Measurements from ENCODE around the gene ZNF316.
"Not testable (repeated sequence)": the region's sequence is repeated elsewhere in the genome, so short reads cannot be mapped to it uniquely, and the experiment has no call there.

The ZNF316 gene

DNA sequence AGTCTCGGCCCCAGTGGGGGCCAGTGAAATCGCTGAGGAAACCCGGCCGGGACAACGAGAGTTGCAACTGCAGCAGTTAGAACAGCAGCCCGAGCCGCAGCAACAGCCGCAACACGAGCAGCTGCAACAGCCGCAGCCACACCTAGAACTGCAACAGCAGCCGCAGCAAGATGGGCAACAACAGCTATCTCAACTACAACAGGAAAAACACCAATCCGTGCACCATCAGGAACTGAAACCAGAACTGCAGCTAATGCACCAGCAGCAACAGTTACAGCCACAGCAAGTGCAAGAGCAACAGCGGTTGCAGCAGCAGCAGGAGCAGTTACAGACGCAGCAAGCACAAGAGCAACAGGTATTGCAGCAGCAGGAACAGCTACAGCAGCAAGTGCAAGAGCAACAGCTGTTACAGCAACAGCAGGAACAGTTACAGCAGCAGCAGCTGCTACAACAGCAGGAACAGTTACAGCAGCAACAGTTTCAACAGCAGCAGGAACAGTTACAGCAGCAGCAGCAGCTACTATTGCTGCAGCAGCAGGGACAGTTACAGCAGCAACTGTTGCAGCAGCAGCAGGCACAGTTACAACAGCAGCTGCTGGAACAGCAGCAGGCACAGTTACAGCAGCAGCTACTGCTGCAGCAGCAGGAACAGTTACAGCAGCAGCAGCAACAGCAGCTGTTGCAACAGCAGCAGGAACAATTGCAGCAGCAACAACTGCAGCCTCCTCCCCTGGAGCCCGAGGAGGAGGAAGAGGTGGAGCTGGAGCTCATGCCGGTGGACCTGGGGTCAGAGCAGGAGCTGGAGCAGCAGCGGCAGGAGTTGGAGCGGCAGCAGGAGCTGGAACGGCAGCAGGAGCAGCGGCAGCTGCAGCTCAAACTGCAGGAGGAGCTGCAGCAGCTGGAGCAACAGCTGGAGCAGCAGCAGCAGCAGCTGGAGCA lies 15.7 kb upstream of the ZNF316 start:
- no peak for DNase-seq (ENCODE audit: low read depth in 3 of 3)

DNA sequence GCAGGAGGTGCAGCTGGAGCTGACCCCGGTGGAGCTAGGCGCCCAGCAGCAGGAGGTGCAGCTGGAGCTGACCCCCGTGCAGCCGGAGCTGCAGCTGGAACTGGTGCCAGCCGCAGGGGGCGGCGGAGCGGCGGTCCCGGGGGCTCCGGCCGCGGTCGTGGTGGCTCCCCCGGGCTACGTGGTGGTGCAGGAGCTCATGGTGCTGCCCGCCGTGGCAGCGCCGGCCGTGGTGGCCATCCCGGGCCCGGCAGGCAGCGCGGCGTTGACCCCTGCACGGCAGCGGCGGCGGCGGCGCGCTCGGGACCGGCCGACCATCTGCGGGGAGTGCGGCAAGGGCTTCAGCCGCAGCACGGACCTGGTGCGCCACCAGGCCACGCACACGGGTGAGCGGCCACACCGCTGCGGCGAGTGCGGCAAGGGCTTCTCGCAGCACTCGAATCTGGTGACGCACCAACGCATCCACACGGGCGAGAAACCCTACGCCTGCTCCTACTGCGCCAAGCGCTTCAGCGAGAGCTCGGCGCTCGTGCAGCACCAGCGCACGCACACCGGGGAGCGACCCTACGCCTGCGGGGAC lies 14.9 kb upstream of the ZNF316 start:
- DNase-seq (ENCODE audit: low read depth in 3 of 3): no peak

DNA sequence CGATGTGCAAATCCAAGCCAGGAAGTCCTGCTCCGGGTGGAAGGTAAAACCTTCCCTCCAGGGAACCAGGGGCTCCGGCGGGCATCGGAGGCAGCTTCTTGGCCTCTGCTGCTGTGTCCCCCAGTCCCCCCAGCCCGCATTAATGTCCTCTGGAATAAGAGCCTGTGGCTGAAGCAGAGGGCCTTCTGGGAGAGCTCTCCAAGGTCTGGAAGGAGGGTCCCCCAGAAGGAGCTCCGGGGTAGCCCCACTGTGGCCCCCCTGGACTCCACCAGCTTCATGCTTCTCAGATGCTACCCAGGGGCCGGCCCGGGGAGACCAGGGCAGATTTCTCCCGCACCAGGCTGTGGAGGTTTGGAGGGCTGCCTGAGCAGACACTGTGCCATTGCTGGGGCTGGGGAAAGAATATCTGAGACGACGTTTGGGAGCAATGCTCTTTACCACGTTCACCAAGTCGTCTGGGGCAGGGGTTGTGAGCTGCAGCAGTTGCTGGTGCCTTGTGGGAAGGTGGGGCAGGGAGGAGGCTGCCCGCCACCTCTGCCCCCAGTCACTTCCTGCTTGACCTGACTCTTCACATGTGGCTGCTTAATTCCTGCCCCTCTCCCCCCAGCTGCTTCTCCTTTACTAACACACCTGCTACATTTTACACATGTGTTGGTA lies 13.4 kb upstream of the ZNF316 start:
- no peak for DNase-seq (ENCODE audit: low read depth in 3 of 3)

DNA sequence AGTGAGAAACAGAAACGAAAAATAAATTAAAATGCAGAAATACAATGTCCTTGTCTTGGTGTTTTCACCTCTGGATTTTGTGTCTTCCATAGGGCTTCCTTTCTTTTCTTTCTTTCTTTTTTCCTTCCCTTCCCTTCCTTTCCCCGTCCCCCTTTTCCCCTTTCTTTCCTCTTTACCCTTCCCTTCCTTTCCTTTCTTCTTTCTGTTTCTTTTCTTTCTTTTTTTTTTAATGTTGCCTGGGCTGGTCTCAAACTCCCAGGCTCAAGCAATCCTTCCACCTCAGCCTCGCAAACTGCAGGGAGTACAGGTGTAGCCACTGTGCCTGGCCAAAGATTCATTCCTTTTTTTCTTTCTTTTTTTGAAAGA lies 12.9 kb upstream of the ZNF316 start:
- no peak for DNase-seq (ENCODE audit: low read depth in 3 of 3)

DNA sequence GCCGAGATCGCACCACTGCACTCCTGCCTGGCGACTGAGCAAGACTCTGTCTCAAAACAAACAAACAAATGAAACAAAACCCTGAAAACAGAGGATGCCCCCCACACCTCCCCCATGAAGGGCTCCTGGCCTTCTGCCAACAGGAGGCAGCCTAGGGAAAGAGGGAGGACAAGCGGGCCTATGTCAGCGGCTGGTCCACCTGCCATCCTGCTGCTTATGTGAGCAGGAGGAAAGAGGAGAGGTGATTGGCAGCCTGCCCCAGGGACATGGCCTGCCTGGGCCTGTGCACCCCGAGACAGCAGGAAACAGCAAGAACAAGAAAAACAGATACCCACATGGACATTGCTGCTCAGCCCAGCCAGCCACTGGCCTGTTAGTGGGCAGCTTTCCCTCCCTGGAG lies 9.1 kb upstream of the ZNF316 start:
- DNase-seq (ENCODE audit: low read depth in 3 of 3): no peak

DNA sequence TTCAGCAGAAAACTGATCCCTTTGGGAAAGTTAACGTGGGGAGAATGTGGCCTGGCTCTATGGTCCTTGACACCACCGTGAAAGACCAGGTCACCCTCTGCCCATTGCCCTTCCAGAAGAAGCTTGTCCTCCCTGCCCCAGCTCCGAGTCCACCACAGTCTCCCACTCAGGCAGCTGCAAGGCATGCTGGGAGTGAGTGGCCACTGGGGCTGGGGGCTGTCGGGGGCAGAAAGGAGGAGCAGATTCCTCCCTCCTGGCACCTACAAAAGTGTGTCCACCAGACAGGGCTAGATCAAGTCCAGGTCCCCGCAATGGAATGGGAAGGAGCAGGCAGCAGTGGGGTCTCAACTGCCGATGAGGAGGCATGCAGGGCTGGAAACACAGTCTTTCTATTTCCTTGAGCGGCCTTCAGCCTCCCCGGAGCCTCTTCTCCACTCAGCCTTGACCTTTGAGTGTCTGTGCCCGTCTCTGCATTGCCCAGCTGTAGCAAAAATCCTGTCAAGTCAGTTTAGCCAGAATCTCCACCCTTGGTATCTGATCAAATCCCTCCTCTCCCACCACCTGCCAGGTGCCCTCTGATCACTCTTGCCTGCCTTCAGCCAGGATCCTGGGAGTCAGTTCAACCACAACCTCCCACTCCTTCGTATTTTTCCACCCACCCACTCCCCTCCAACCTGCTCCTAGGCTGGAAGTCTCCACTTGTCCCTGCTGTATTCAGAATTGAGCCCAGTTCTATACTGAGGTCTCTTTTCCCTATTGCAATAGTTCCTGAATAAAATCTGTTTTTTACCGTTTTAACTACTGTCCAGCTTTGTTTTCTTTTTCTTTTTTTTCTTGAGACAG lies 6.9 kb upstream of the ZNF316 start:
- no peak for DNase-seq (ENCODE audit: low read depth in 3 of 3)

DNA sequence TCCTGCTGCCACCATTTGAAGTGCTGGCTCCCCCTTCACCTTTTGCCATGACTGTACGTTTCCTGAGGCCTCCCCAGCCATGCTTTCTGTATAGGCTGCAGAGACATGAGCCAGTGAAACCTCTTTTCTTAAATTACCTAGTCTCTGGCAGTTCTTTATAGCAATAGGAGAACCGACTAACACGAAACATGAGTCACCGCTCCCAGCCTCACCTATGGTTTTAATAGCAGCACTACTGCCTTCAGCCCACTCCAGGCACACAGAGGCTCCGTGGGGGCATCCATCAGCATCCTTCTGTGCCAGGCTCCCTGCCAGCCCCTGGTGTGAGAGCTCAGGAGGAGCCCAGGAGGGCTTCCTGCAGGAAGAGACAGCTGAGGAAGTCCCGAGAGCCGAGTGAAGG lies 5.5 kb upstream of the ZNF316 start:
- DNase-seq (ENCODE audit: low read depth in 3 of 3): no peak

DNA sequence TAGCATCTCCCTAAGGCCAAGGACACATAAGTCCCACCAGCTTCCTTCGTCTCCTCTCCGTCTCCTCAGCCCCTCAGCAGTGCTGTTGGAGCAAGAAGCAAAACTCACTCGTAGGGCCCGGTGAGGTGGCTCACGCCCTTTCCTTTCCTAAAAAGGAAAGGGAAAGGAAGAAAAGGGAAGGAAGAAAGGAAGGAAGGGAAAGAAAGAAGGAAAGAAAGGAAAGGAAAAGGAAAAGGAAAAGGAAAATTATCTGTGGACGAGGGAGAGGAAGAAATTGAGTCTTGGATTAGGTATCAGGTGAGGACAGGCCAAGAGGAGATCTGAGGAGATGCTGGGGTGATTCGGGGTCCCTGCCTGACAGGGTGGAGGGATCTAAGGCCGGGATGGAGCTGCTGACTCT lies 3.1 kb upstream of the ZNF316 start:
- DNase-seq (ENCODE audit: low read depth in 3 of 3): no peak

DNA sequence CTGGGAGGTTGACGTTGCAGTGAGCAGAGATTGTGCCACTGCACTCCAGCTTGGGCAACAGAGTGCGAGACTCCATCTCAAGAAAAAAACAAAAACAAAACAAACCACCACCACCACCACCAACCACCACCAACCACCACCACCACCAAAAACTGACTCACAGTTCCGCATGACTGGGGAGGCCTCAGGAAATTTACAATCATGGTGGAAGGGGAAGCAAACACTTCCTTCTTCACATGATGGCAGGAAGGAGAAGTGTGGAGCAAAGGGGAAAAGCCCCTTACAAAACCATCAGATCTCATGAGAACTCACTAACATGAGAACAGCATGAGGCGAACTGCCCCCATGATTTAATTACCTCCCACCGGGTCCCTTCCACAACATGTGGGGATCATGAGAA lies 2.1 kb upstream of the ZNF316 start:
- DNase-seq (ENCODE audit: low read depth in 3 of 3): not testable (repeated sequence)

DNA sequence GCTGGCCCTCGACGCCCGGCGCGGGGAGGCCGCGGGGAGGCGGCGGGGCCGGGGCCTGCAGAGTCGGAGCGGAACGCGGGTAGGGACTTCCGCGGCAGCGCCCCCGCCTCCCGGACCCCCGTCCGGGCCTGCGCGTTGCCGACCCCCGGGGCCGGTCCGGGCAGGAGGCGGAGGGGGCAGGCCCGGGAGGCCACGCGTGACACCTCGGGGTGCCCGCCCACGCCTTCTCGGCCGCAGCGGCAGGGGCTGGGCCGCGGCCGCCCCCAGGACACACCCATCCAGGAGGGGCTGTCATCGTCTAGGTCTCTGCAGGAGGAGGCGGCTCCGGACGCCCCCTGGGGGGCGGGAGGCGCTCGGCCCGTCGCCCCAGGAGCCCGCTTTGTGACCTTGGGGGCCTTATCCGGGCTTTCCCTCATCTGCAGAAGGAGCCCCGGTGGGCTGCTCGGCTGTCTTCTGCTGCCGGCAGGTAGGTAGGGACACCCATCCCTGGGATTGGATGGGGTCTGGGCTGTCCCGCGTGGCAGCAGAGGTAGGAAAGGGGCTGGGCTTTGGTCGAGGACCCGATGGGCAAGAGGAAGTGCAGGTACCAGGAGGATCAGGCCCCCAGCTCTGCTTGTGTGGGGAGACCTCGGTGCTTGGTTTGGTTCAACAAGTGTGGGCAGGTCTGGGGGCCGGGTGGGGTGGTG lies 569 bp downstream of the ZNF316 start:
- peak in 2 of 3 experiments; percentile 17 to 34 for DNase-seq (ENCODE audit: low read depth in 3 of 3)

DNA sequence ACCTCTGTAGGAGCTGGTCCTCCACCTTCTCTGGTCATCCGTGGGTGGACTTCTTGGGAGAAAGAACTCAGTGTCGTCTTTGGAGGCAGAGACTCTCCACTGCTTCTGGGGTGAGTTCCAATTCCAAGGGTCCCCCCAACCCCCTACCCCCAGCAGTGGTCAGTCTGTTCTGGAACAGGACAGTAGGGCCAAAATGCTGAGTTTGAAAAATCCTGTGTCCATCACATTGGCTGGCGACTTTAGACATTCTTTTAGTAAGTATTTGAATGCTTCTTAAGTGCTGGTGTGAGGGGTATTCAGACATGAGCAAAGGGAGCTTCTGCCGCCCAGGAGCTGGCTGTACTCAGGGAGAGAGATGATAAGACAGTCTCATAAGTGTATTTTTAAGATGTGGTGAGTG lies 1.9 kb downstream of the ZNF316 start:
- no peak for DNase-seq (ENCODE audit: low read depth in 3 of 3)

DNA sequence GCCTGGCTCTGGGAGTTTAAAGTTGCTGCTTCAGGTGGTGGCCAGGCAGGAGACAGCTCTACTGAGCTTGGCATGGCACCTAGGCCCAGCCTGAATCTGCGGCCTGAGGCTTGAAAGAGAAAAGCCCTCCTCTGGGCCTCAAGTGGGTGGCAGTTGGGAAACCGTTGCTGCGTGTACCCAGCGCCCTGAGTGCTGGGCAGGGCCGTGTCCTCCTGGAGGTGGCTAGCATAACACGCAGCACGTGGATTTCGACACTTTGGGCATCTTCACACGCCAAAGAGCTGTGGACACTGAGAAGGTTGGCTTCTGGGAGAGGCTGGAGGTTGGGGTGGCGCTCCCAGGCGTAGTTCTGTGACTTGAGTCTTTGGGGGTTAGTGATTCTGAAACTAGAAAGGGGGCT lies 2.5 kb downstream of the ZNF316 start:
- no peak for DNase-seq (ENCODE audit: low read depth in 3 of 3)

DNA sequence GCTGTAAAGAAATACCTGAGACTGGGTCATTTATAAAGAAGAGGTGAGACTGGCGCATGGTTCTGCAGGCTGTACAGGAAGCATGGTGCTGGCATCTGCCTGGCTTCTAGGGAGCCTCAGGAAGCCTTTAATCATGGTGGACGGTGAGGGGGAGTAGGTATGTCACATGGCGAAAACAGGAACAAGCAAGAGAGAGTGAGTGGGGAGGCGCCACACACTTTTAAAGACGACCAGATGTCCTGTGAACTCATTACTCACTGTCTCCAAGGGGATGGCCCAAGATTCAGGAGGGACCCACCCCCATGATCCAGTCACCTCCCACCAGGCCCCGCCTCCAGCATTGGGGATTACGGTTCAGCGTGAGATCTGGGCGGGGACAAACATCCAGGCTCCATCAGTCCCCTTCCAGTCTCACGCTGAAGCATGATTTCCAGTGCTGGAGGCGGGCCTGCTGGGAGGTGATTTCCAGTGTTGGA lies 3.2 kb downstream of the ZNF316 start:
- no peak for DNase-seq (ENCODE audit: low read depth in 3 of 3)

DNA sequence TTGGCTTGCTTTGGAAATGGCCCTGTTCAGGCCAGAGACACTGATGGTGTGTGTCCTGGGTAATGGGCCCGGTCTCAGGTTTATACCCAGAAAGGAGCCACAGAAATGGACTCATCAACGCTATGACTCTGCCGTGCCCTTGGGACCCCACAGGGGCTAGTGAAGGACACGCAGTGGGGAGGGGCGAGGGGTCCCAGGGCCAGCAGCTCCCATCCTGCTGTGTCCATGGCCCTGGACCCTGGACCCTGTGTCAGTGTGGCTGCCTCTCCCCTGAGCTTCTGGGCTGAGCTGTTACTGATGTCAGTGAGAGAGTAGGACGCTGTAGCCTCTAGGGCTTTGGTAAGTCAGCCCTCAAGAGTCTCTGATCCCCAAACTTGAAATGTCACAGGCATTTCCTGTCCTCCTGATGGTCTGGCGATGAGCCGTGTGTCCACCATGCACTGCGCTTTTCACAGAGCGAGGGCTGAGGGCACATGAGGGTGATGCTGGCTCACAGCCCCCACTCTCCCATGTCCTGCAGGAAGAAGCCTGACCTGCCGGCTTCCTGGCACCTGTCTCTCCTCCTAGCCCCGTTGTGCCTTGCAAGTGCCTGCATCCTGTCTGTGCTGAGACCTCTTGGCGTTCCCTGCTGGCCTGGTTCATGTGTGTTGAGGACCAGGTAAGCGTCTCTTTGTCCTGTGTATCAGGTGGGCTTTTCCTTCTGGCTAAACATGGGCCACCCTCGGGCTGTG lies 4.4 kb downstream of the ZNF316 start:
- DNase-seq (ENCODE audit: low read depth in 3 of 3): no peak

DNA sequence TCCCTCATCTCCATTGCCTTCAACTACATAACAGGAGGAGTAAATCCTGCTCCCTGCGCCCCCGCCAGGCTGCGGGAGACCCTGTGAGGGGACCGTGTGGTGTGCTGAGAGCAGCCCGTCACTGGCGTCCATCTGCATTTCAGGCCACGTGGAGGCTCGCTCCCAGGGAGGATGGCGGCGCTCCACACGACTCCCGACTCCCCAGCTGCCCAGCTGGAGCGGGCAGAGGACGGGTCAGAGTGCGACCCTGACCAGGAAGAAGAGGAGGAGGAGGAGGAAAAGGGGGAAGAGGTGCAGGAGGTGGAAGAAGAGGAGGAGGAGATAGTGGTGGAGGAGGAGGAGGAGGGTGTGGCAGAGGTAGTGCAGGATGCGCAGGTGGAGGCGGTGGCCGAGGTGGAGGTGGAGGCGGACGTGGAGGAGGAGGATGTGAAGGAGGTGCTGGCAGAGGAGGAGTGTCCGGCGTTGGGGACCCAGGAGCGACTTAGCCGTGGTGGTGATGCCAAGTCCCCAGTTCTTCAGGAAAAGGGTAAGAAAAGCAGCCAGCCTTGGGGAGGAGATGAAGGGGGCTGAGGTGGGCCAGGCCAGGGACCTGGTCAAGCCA lies 5.2 kb downstream of the ZNF316 start:
- no peak for DNase-seq (ENCODE audit: low read depth in 3 of 3)

DNA sequence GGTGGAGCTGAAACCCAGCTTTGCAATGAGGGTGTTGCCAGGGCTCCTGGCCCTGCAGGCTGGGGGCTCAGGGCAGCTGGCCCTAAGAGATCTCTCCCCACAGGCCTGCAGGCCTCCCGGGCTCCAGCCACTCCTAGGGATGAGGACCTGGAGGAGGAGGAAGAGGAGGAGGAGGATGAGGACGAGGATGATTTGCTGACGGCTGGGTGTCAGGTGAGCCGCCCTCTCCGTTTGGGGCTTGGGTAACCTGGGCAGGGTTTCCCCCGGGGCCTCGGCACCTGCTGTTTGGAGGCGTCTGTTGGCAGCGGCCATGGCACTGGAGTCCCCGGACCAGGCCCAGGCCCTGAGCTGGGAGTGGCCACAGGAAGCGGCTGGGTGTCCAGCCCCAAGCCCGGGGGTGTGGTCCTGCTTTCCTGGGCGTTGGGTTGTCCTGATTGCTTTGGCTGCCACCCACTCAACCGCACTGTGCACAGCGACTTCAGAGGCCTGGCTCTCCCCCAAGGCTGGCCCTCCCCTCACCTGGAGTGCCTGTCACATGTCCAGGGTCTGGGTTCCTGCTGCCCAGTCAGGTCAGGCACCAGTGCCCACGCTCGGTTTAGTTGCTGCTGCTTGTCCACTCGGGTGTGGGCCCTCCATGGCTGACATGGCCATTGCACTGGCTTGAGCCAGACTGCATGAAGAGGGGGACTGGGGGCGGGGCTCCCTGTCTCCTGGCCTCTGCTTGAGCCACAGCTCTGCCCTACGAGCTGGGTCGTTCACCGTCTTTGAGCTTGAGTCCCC lies 5.9 kb downstream of the ZNF316 start:
- DNase-seq (ENCODE audit: low read depth in 3 of 3): no peak

DNA sequence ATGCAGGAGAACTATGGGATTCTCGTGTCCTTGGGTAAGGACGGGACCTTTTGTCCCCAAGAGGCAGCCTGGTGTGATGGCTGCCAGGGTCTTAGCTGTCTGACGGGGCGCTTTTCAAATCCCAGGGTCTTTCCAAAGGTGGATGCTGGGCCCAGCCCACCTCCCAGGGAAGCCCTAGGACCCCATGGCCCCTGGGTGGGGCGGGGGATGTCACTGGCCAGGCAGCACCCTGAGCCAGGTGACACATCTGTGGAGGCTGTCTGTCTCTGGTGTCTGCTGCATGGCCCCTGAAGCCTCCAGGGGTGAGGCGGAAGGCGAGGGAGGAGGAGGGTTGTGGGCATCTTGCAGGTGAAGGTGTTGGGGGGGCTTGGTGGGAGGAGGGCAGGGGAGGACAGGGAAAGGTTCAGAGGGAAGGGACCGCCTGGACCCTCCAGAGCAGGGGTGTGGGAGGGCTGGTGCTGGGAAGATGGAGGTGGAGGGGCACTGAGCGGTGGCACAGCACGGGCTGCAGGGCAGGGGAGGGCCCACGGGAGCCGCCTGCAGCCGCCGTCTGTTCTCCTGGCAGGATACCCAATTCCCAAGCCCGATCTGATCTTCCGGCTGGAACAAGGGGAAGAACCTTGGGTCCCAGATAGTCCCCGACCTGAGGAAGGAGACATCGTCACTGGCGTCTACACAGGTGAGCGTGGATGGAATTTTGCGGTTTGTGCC lies 7.0 kb downstream of the ZNF316 start:
- no peak for DNase-seq (ENCODE audit: low read depth in 3 of 3)

DNA sequence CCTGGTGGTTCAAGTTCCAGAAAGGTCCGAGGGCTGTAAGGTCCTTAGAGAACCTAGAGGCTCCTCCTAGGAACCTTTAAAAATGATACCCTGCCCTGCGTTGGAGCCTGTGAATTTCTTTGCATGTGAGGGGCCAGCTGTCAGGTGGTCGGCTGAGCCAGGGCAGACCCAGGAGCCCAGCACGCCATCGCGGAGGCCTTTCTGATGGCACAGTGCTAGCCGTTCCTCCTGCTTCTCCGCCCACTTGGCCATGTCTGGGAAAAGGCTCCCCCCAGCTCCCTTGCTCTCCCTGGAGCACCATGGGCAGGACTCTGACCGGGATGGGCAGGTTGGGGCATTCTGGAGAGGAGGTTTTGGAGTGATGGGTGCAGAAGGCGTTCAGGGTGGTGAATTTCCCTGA lies 7.6 kb downstream of the ZNF316 start:
- no peak for DNase-seq (ENCODE audit: low read depth in 3 of 3)

DNA sequence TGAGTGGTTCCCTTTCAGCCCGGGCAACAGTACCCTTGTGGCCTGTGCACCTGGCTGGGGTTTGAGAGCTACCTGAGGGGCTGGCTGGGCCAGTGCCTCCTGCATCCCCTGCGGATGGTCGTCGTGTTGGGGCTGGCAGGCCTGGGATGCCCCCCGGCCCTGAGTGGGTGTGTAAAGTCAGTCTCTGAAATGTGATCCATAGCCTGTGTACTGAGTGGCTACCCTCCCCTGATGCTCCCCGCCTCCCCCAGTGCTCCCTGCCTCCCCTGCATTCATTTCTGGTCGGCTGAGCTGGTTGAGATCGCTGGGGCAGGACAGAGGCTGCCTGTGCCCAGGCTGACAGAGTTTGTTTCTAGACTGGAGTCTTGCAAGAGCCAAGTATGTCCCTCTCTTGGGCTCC lies 9.3 kb downstream of the ZNF316 start:
- DNase-seq (ENCODE audit: low read depth in 3 of 3): no peak

Data from stimulated activated CD4-positive, alpha-beta T cell treated with anti-CD3 and anti-CD28 coated beads, TNF-alpha, amount 100 ng/mL, for 4 hours (primary cell).